Coronary artery (tissue), 2 donors: ENCODE results near the gene SPIRE1.

Source experiments
- DNase-seq: peaks from one replicate; pipeline ENCODE4 v3.0.0-alpha.2; 2017; ENCODE audit warnings: low spot score
- H3K27ac ChIP-seq, 2 donors: fragments of 200-600 bp; sonication (generic); one replicate each; pipeline ENCODE4 v1.5.1; 2016 to 2019
- H3K4me3 ChIP-seq: fragments of 200-600 bp; sonication (generic); 2 replicates; pipeline ENCODE4 v1.5.1; 2016; ENCODE audit warnings: mild to moderate bottlenecking, moderate library complexity
- TF ChIP-seq, protein P1 (sequence below): fragments of 200-600 bp; sonication (generic); IDR thresholded peaks from one replicate; pipeline ENCODE4 v1.5.1; 2019; ENCODE audit warnings: antibody characterized with exemption

SPIRE1 gene

GRCh38 chr18:12694032-12694431 lies 36.1 kb upstream of the SPIRE1 start:
- H3K27ac ChIP-seq: no peak overlapping the region
- no peak overlapping the region for H3K4me3 ChIP-seq
- DNase-seq: no peak
- TF ChIP-seq, protein P1, sequence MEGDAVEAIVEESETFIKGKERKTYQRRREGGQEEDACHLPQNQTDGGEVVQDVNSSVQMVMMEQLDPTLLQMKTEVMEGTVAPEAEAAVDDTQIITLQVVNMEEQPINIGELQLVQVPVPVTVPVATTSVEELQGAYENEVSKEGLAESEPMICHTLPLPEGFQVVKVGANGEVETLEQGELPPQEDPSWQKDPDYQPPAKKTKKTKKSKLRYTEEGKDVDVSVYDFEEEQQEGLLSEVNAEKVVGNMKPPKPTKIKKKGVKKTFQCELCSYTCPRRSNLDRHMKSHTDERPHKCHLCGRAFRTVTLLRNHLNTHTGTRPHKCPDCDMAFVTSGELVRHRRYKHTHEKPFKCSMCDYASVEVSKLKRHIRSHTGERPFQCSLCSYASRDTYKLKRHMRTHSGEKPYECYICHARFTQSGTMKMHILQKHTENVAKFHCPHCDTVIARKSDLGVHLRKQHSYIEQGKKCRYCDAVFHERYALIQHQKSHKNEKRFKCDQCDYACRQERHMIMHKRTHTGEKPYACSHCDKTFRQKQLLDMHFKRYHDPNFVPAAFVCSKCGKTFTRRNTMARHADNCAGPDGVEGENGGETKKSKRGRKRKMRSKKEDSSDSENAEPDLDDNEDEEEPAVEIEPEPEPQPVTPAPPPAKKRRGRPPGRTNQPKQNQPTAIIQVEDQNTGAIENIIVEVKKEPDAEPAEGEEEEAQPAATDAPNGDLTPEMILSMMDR: no peak

- Histone ChIP-seq H3K27ac (no peak overlapping the region), H3K4me3 (no peak overlapping the region)
- TF ChIP-seq, protein P1: no peak
- no peak for DNase-seq
Observed at GRCh38 chr18:12692206-12692605, 34.3 kb upstream of the SPIRE1 start.

GRCh38 chr18:12689256-12689850 lies 31.4 kb upstream of the SPIRE1 start:
- Histone ChIP-seq H3K4me3 (no peak overlapping the region), H3K27ac (no peak overlapping the region)
- TF ChIP-seq, protein P1: no peak
- no peak for DNase-seq

- DNase-seq: no peak
- TF ChIP-seq, protein P1: no peak
- H3K4me3 ChIP-seq: no peak overlapping the region
- H3K27ac ChIP-seq: no peak overlapping the region
Observed at GRCh38 chr18:12686100-12686499, 28.2 kb upstream of the SPIRE1 start.

GRCh38 chr18:12679183-12679786 lies 21.4 kb upstream of the SPIRE1 start:
- DNase-seq: no peak
- TF ChIP-seq, protein P1: no peak
- Histone ChIP-seq H3K4me3 (peak overlapping the region; percentile 61), H3K27ac (peak overlapping the region; percentile 41 to 81)

DNA sequence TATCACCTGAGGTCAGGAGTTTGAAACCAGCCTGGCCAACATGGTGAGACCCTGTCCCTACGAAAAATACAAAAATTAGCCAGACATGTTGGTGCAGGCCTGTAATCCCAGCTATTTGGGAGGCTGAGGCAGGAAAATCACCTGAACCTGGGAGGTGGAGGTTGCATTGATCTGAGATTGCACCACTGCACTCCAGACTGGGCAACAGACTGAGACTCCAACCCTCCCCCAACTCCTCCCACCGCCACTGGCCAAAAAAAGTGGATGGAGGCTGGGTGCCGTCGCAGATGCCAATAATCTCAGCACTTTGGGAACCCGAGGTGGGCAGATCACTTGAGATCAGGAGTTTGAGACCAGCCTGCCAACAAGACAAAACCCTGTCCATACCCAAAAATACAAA lies 10.1 kb upstream of the SPIRE1 start:
- H3K4me3 ChIP-seq: no peak overlapping the region
- DNase-seq: no peak
- TF ChIP-seq, protein P1: no peak
- no peak overlapping the region for H3K27ac ChIP-seq
